IMR-90 (cell line): ENCODE results near the gene RAD18. TPM values are rescaled to one million over a fixed set of nuclear protein-coding genes. Genes with fewer than 3 reads are reported as not detected.

Experiments used
- ATAC-seq: fragments of 200-7000 bp; cut with Tn5 transposase; 2 replicates; pipeline ENCODE4 v1.9.1; 2020; ENCODE audit warnings: low read depth, mild to moderate bottlenecking, moderate library complexity
- BruUV-seq: library from RNA; stranded (reverse); fragments of 400-500 nt; replicated peaks from 2 replicates; lab custom pipeline; 2021; lab: Mats Ljungman, UMichigan
- CTCF ChIA-PET: fragments of 300-600 bp; formaldehyde crosslinking; extraction: SDS; loops from one replicate; lab custom pipeline; 2021; ENCODE audit warnings: antibody characterized with exemption; lab: Yijun Ruan, JAX
- POLR2A ChIA-PET: fragments of 300-600 bp; sonication (Branson Sonifier 250); formaldehyde crosslinking; loops from one replicate; lab custom pipeline; 2022; ENCODE audit warnings: antibody characterized with exemption; ENCODE audit not compliant: unreplicated experiment; lab: Charles Lee
- DNase-seq: peaks from one replicate; pipeline ENCODE4 v3.0.0; 2013
- H2AFZ ChIP-seq: replicated peaks from 2 replicates; pipeline ENCODE3; 2013; ENCODE audit warnings: low read length, mild to moderate bottlenecking; ENCODE audit not compliant: poor library complexity
- H2AK5ac ChIP-seq: 2 replicates; pipeline ENCODE4 v1.6.1; 2013; ENCODE audit warnings: low read depth, low read length, inconsistent platforms
- H2AK9ac ChIP-seq: replicated peaks from 2 replicates; pipeline ENCODE3; 2013; ENCODE audit warnings: mild to moderate bottlenecking, low read depth, low read length, moderate library complexity; ENCODE audit not compliant: poor library complexity
- H2BK120ac ChIP-seq: 2 replicates; pipeline ENCODE4 v1.6.1; 2013; ENCODE audit warnings: low read depth, low read length, inconsistent platforms
- H2BK15ac ChIP-seq: 3 replicates; pipeline ENCODE4 v1.6.1; 2013; ENCODE audit warnings: low read depth, low read length, inconsistent platforms
- H2BK20ac ChIP-seq: 2 replicates; pipeline ENCODE4 v1.6.1; 2013; ENCODE audit warnings: low read depth, mild to moderate bottlenecking, inconsistent platforms, low read length, moderate library complexity
- H2BK5ac ChIP-seq: 2 replicates; pipeline ENCODE4 v1.6.1; 2013; ENCODE audit warnings: mild to moderate bottlenecking, low read depth, low read length, inconsistent platforms; ENCODE audit not compliant: poor library complexity, severe bottlenecking
- H3K14ac ChIP-seq: replicated peaks from 2 replicates; pipeline ENCODE4 v1.6.1; 2013; ENCODE audit warnings: low read depth, low read length, inconsistent platforms
- H3K18ac ChIP-seq: 2 replicates; pipeline ENCODE4 v1.6.1; 2013; ENCODE audit warnings: low read depth, low read length, control low read depth
- H3K23ac ChIP-seq: 2 replicates; pipeline ENCODE4 v1.6.1; 2013; ENCODE audit warnings: low read depth, low read length, inconsistent platforms
- H3K27ac ChIP-seq: 2 replicates; pipeline ENCODE4 v1.5.1; 2013; ENCODE audit warnings: mild to moderate bottlenecking, control low read depth, low read length; ENCODE audit not compliant: insufficient read depth
- H3K27me3 ChIP-seq: 2 replicates; pipeline ENCODE4 v1.6.1; 2013; ENCODE audit warnings: low read length; ENCODE audit not compliant: control insufficient read depth, insufficient read depth
- H3K36me3 ChIP-seq: 2 replicates; pipeline ENCODE4 v1.6.1; 2013; ENCODE audit warnings: low read length, mixed read lengths; ENCODE audit not compliant: control insufficient read depth, insufficient read depth
- H3K4ac ChIP-seq: 2 replicates; pipeline ENCODE4 v1.6.1; 2013; ENCODE audit warnings: low read depth, low read length, inconsistent platforms
- H3K4me1 ChIP-seq: 2 replicates; pipeline ENCODE4 v1.6.1; 2013; ENCODE audit warnings: low read length, mixed read lengths; ENCODE audit not compliant: control insufficient read depth, insufficient read depth
- H3K4me2 ChIP-seq: 2 replicates; pipeline ENCODE4 v1.6.1; 2013; ENCODE audit warnings: low read depth, mild to moderate bottlenecking, control low read depth, low read length, moderate library complexity
- H3K4me3 ChIP-seq: 2 replicates; pipeline ENCODE4 v1.5.1; 2013; ENCODE audit warnings: low read depth, mild to moderate bottlenecking, control low read depth, low read length, moderate library complexity; ENCODE audit not compliant: insufficient read depth
- H3K56ac ChIP-seq: 2 replicates; pipeline ENCODE4 v1.6.1; 2013; ENCODE audit warnings: low read length, inconsistent platforms; ENCODE audit not compliant: insufficient read depth; ENCODE audit errors: extremely low read depth
- H3K79me1 ChIP-seq, 2 experiments: 2 replicates each; pipeline ENCODE4 v1.6.1; 2013; ENCODE audit warnings: low read length in 2 of 2, inconsistent platforms in 1 of 2, low read depth in 1 of 2
- H3K9ac ChIP-seq: 2 replicates; pipeline ENCODE4 v1.6.1; 2013; ENCODE audit warnings: low read depth, low read length, control low read depth
- H3K9me1 ChIP-seq: 2 replicates; pipeline ENCODE4 v1.6.1; 2013; ENCODE audit warnings: low read length, inconsistent platforms; ENCODE audit not compliant: insufficient read depth
- H3K9me3 ChIP-seq: 2 replicates; pipeline ENCODE4 v1.6.1; 2013; ENCODE audit warnings: low read length; ENCODE audit not compliant: control insufficient read depth, insufficient read depth
- H4K20me1 ChIP-seq: 2 replicates; pipeline ENCODE4 v1.6.1; 2013; ENCODE audit warnings: low read length, inconsistent platforms; ENCODE audit not compliant: insufficient read depth
- H4K5ac ChIP-seq: 2 replicates; pipeline ENCODE4 v1.6.1; 2013; ENCODE audit warnings: mild to moderate bottlenecking, low read depth, low read length, control low read depth
- H4K8ac ChIP-seq, 2 experiments: 2 replicates each; pipeline ENCODE4 v1.6.1; 2013; ENCODE audit warnings: low read depth in 2 of 2, low read length in 2 of 2, control low read depth in 1 of 2, inconsistent platforms in 1 of 2
- H4K91ac ChIP-seq: 2 replicates; pipeline ENCODE4 v1.6.1; 2013; ENCODE audit warnings: low read depth, low read length, inconsistent platforms; ENCODE audit not compliant: insufficient read depth
- BHLHE40 ChIP-seq: fragments of 150-350 bp; IDR thresholded peaks from 2 replicates; pipeline ENCODE4 v1.6.1; 2016; ENCODE audit warnings: mild to moderate bottlenecking, low read depth, low read length
- CEBPB ChIP-seq: IDR thresholded peaks from 2 replicates; pipeline ENCODE4 v1.6.1; 2012; ENCODE audit warnings: low read depth, low read length, improper control_type of control experiment
- CHD1 ChIP-seq: IDR thresholded peaks from 2 replicates; pipeline ENCODE4 v1.6.1; 2012; ENCODE audit warnings: low read depth, low read length, improper control_type of control experiment
- CTCF ChIP-seq: conservative IDR thresholded peaks from 2 replicates; pipeline ENCODE4 v1.5.1; 2012; ENCODE audit warnings: mild to moderate bottlenecking, low read depth, low read length, improper control_type of control experiment
- ELK1 ChIP-seq: fragments of 150-350 bp; IDR thresholded peaks from 2 replicates; pipeline ENCODE4 v1.6.1; 2016; ENCODE audit warnings: low read depth, mild to moderate bottlenecking, low read length, moderate library complexity, borderline replicate concordance
- FOS ChIP-seq: fragments of 150-350 bp; IDR thresholded peaks from 2 replicates; pipeline ENCODE4 v1.6.1; 2016; ENCODE audit warnings: low read depth, low read length
- MAFK ChIP-seq: IDR thresholded peaks from 2 replicates; pipeline ENCODE4 v1.6.1; 2012; ENCODE audit warnings: low read depth, low read length, improper control_type of control experiment
- MAZ ChIP-seq: IDR thresholded peaks from 2 replicates; pipeline ENCODE4 v1.6.1; 2012; ENCODE audit warnings: low read depth, mild to moderate bottlenecking, low read length, improper control_type of control experiment, moderate library complexity, borderline replicate concordance
- MXI1 ChIP-seq: IDR thresholded peaks from 2 replicates; pipeline ENCODE4 v1.6.1; 2012; ENCODE audit warnings: low read depth, mild to moderate bottlenecking, low read length, moderate library complexity, borderline replicate concordance
- POLR2A ChIP-seq: IDR thresholded peaks from 2 replicates; pipeline ENCODE4 v1.6.1; 2012; ENCODE audit warnings: mild to moderate bottlenecking, low read depth, low read length
- RAD21 ChIP-seq: IDR thresholded peaks from 2 replicates; pipeline ENCODE4 v1.6.1; 2012; ENCODE audit warnings: low read length, improper control_type of control experiment
- RCOR1 ChIP-seq: IDR thresholded peaks from 2 replicates; pipeline ENCODE4 v1.6.1; 2012; ENCODE audit warnings: mild to moderate bottlenecking, low read length, improper control_type of control experiment; ENCODE audit not compliant: insufficient replicate concordance
- RFX5 ChIP-seq: IDR thresholded peaks from 2 replicates; pipeline ENCODE4 v1.8.0; 2012; ENCODE audit warnings: low read depth, mild to moderate bottlenecking, low read length, moderate library complexity
- SMC3 ChIP-seq: fragments of 150-350 bp; IDR thresholded peaks from 2 replicates; pipeline ENCODE4 v1.6.1; 2016; ENCODE audit warnings: low read depth, mild to moderate bottlenecking, antibody characterized with exemption, low read length, moderate library complexity
- USF2 ChIP-seq: fragments of 150-350 bp; IDR thresholded peaks from 2 replicates; pipeline ENCODE4 v1.6.1; 2017; ENCODE audit warnings: mild to moderate bottlenecking, antibody characterized with exemption, low read length, low read depth
- WGBS, 2 experiments: methylation state at CpG; one replicate each; pipeline versions ENCODE4 v1.1.5 to v1.1.7; 2013; ENCODE audit warnings: missing lambda C conversion rate in 2 of 2; ENCODE audit not compliant: insufficient read length in 1 of 2; ENCODE audit errors: extremely low coverage in 2 of 2; 5-methylcytosine and 5-hydroxymethylcytosine counted together
- dilution Hi-C: fragments of 300-500 bp; cut with HindIII; formaldehyde crosslinking; loops from one replicate; pipeline ENCODE4 v1.14.3; 2018; ENCODE audit warnings: low sequenced_read_pairs; ENCODE audit not compliant: unreplicated experiment
- in situ Hi-C: fragments of 300-500 bp; cut with MboI; formaldehyde crosslinking; loops from 3 replicates; pipeline ENCODE4 v1.14.3; 2019; ENCODE audit warnings: low sequenced_read_pairs, inconsistent platforms, mixed read lengths
- intact Hi-C: fragments of 100-400 bp; cut with micrococcal nuclease; formaldehyde crosslinking; loops from 2 replicates; pipeline ENCODE4 v1.10.0; 2022
- polyA plus RNA-seq, 3 experiments: library from polyadenylated mRNA; depleted of rRNA; stranded (reverse); fragments of >200 nt; gene quantifications; 2 replicates each; pipeline ENCODE4 v1.2.3, GENCODE V29; 2012; ENCODE audit warnings: low replicate concordance in 1 of 3
- total RNA-seq: library from RNA; depleted of rRNA; stranded (reverse); fragments of >200 nt; gene quantifications from 2 replicates; pipeline ENCODE4 v1.2.3, GENCODE V29; 2012

RAD18 gene
- total and polyA plus RNA-seq, 2 of the 4 experiments (the other 2 are of a cell fraction) = 8.2 to 17.2 TPM

GRCh38 chr3:8931342-8931741 is 31.9 kb downstream of the RAD18 start:
- Histone ChIP-seq H3K56ac (no peak overlapping the region), H3K27me3 (no peaks in the 10 kb centered on the region), H2BK120ac (no peak overlapping the region; the same call in 1 of the 2 replicates), H3K36me3 (no peaks in the 10 kb centered on the region), H3K4me1 (peaks cover 1% of the 10 kb centered on the region; the same call in 1 of the 2 replicates), H3K23ac (peak overlapping the region; percentile 51; the same call in 1 of the 2 replicates), H3K27ac (no peak overlapping the region), H3K79me1 (no peaks in the 10 kb centered on the region; a peak in 1 of 4 replicates), H2BK5ac (peak overlapping the region; percentile 54), H3K9me1 (0 out of 2 replicates have a peak, but pooled peaks cover 2% of the 10 kb centered on the region), H4K8ac (peak overlapping the region in 1 of 2 experiments; percentile 64; a peak in 1 of 4 replicates), H2AFZ (no peak overlapping the region), H2BK15ac (0 out of 3 replicates have a peak overlapping the region, but pooled peaks have one; percentile 15), H3K4me2 (peak overlapping the region; percentile 78; the same call in 1 of the 2 replicates), H3K9ac (0 out of 2 replicates have a peak overlapping the region, but pooled peaks have one; percentile 2), H4K20me1 (no peaks in the 10 kb centered on the region), H3K4me3 (no peak overlapping the region), H3K9me3 (no peaks in the 10 kb centered on the region), H2BK20ac (peak overlapping the region; percentile 55), H3K18ac (peak overlapping the region; percentile 32; the same call in 1 of the 2 replicates), H4K5ac (peak overlapping the region; percentile 44; the same call in 1 of the 2 replicates), H4K91ac (no peak overlapping the region), H2AK9ac (no peak overlapping the region), H2AK5ac (no peak overlapping the region), H3K14ac (no peak overlapping the region; the same call in 1 of the 2 replicates), H3K4ac (no peak overlapping the region; the same call in 1 of the 2 replicates)
- in situ Hi-C loops (no loop called here), dilution Hi-C loops (no loop called here), intact Hi-C loops (no loop called here)
- no peak for ATAC-seq
- POLR2A ChIA-PET = no interaction called here
- no TSS peak for BruUV-seq
- 100% methylated on average over 2 of the region's 3 CpGs; no CpG with 5 or more reads in 1 of the 2 experiments for WGBS, 2 experiments
- DNase-seq = no peak
- TF ChIP-seq ELK1 (no peak), CTCF (no peak), FOS (no peak), SMC3 (no peak), MAFK (no peak), CEBPB (no peak), CHD1 (no peak), RCOR1 (no peak), RAD21 (no peak), POLR2A (no peak), MAZ (no peak), RFX5 (no peak), MXI1 (no peak), BHLHE40 (no peak), USF2 (no peak)
- CTCF ChIA-PET = no interaction called here
